LoVo (cell line): ENCODE results near the gene IL1RAPL1.
"Not testable (repeated sequence)": the region's sequence is repeated elsewhere in the genome, so short reads cannot be mapped to it uniquely, and the experiment has no call there.

Experiments
- DNase-seq: peaks from one replicate; pipeline ENCODE4 v3.0.0-alpha.2; 2016; ENCODE audit warnings: low spot score

The IL1RAPL1 gene

GRCh38 chrX:29113221-29113620 lies 526.0 kb downstream of the IL1RAPL1 start:
- no peak for DNase-seq

- not testable (repeated sequence) for DNase-seq
Observed at GRCh38 chrX:29122817-29123216, 535.6 kb downstream of the IL1RAPL1 start.

- no peak for DNase-seq
Observed at GRCh38 chrX:29130905-29131304, 543.7 kb downstream of the IL1RAPL1 start.

GRCh38 chrX:29136904-29137303 lies 549.7 kb downstream of the IL1RAPL1 start:
- DNase-seq, result no peak

- DNase-seq, result no peak
Observed at GRCh38 chrX:29138003-29138402, 550.8 kb downstream of the IL1RAPL1 start.

GRCh38 chrX:29143356-29143755 lies 556.1 kb downstream of the IL1RAPL1 start:
- no peak for DNase-seq

- no peak for DNase-seq
Observed at GRCh38 chrX:29143756-29144155, 556.5 kb downstream of the IL1RAPL1 start.

GRCh38 chrX:29145316-29145715 lies 558.1 kb downstream of the IL1RAPL1 start:
- DNase-seq, result no peak

- no peak for DNase-seq
Observed at GRCh38 chrX:29148511-29148910, 561.3 kb downstream of the IL1RAPL1 start.

- no peak for DNase-seq
Observed at GRCh38 chrX:29155286-29155685, 568.0 kb downstream of the IL1RAPL1 start.

GRCh38 chrX:29172880-29173279 lies 585.6 kb downstream of the IL1RAPL1 start:
- no peak for DNase-seq

GRCh38 chrX:29187264-29187663 lies 600.0 kb downstream of the IL1RAPL1 start:
- no peak for DNase-seq

GRCh38 chrX:29196501-29196900 lies 609.3 kb downstream of the IL1RAPL1 start:
- no peak for DNase-seq

- no peak for DNase-seq
Observed at GRCh38 chrX:29215251-29215650, 628.0 kb downstream of the IL1RAPL1 start.

GRCh38 chrX:29225670-29226069 lies 638.4 kb downstream of the IL1RAPL1 start:
- DNase-seq, result no peak

- no peak for DNase-seq
Observed at GRCh38 chrX:29229802-29230201, 642.6 kb downstream of the IL1RAPL1 start.

- DNase-seq, result no peak
Observed at GRCh38 chrX:29231800-29232199, 644.6 kb downstream of the IL1RAPL1 start.

GRCh38 chrX:29233592-29234183 lies 646.4 kb downstream of the IL1RAPL1 start:
- DNase-seq, result no peak

- no peak for DNase-seq
Observed at GRCh38 chrX:29237972-29238371, 650.7 kb downstream of the IL1RAPL1 start.

GRCh38 chrX:29241809-29242208 lies 654.6 kb downstream of the IL1RAPL1 start:
- DNase-seq, result no peak

GRCh38 chrX:29242856-29243255 lies 655.6 kb downstream of the IL1RAPL1 start:
- DNase-seq, result no peak

- DNase-seq, result no peak
Observed at GRCh38 chrX:29243942-29244341, 656.7 kb downstream of the IL1RAPL1 start.

GRCh38 chrX:29254515-29254914 lies 667.3 kb downstream of the IL1RAPL1 start:
- DNase-seq, result no peak

- DNase-seq, result no peak
Observed at GRCh38 chrX:29257521-29257920, 670.3 kb downstream of the IL1RAPL1 start.

- DNase-seq, result no peak
Observed at GRCh38 chrX:29269390-29269789, 682.1 kb downstream of the IL1RAPL1 start.
